GM18526 (cell line): Measurements from ENCODE around the gene KIF18B.

Experiments used
- POLR2A ChIP-seq: IDR thresholded peaks from 3 replicates; pipeline ENCODE4 v1.6.1; 2011; ENCODE audit not compliant: insufficient read length; ENCODE audit errors: extremely low read depth

KIF18B gene

GRCh38 chr17:44919885-44920564, 27.5 kb downstream of the KIF18B start:
- no peak for TF ChIP-seq POLR2A

GRCh38 chr17:44919411-44919810, 28.2 kb downstream of the KIF18B start:
- TF ChIP-seq POLR2A: no peak

GRCh38 chr17:44918006-44918405, 29.6 kb downstream of the KIF18B start:
- TF ChIP-seq POLR2A: no peak

DNA sequence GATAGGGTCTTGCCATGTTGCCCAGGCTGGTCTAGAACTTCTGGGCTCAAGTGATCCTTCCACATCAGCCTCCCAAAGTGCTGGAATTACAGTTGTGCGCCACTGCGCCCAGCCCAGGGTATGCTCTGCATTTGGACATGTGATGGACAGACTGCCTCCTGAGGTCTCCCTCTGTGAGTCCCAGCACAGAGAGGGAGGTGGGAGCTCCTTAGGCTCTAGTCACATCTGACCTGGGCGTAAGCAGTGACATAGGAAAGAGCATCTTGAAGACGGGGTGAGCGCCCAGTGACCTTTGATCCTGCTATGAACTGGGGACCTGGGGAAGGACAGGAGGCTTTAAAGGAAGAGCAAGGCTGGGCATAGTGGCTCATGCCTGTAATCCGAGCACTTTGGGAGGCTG, 30.1 kb downstream of the KIF18B start:
- TF ChIP-seq POLR2A: no peak

DNA sequence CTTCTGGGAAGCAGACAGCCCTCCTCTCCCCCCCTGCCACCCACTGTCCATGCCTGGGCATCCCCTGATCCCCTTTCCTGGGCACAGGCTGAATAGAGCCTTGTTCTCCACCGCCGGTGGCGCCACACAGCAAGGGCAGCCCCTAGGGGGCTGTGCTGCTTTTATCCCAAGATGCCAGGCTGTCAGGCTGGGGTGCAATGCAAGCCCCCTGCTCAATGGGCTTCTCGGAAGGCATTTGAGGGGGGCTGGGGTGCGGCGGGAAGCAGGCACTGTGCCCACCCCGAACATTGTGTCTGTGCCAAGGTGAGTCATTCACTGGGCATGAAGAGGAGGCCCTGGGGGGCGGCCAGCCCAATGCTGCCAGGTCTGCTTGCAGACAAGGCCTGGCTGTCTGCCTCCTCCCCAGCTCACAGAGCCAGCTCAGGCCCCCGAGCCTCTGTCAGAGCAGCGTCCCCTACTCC, 30.8 kb downstream of the KIF18B start:
- no peak for TF ChIP-seq POLR2A

DNA sequence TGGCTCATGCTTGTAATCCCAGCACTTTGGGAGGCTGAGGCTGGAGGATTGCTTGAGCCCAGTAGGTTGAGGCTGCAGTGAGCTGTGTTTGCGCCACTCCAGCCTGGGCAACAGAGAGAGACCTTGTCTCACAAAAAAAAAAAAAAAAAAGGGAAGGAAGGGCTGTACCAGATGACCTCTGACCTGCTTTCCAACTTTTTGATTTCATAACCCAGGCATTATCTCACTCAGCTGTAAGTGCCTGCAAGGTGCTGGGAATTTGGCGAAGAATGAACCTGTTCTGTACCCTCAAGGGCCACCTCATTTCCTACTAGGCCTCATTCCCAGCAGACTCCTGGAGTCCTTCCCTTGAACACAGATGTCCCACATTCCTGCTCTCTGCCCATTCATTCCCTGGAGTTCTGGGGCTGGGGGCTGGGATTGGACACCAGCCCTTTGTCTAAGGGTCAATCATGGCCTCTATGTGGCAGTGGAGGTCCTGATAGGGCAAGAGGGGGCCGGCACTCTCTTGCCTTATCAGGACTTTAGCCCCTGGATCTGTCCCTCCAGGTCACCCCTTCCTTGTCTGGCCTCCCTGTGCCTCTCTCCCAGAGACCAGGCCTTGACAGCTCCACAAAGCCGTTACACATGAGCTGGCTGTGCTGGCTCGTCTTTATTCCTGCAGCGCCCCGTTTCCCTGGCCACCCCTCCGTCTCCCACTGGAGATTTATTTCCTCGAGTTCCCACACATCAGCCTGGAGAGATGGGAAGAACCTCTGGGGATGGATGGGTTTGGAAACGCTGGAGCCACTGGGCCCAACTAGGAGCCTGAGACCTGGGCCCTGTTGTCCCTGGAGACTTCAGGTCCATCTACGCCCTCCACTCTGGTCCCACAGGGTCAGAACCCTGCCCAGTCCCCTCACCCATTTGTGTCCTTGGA, 31.5 kb downstream of the KIF18B start:
- TF ChIP-seq POLR2A: no peak

DNA sequence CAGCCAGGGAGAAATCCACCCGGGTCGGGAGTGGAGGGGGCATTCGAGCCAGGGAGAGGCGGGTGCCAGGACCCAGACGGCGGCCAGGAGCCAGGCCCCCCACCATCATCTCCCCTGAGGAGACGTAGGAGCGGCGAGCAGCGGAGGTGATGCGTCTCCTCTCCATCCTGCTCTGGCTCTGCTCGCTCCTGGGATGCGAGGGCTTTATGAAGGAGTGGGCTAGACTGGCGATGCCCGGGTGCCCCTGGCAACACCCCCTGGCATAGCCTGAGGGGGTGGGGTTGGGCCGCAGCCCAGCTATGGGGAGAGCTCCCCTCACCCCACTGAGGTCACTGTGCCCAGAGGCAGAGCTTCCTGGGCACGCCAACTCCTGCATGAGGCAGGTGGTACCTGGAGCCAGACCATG, 32.2 kb downstream of the KIF18B start, which contains the start of gene GFAP:
TSS of gene GFAP (minus strand) at position 180 of the 406 bp plus-strand sequence. CDS start at position 166, 14 bp downstream.
- TF ChIP-seq POLR2A: no peak

GRCh38 chr17:44914698-44915271, 32.8 kb downstream of the KIF18B start:
- no peak for TF ChIP-seq POLR2A

GRCh38 chr17:44914148-44914547, 33.4 kb downstream of the KIF18B start:
- TF ChIP-seq POLR2A: no peak

- TF ChIP-seq POLR2A: no peak
Observed at GRCh38 chr17:44913676-44914075, 33.9 kb downstream of the KIF18B start.

DNA sequence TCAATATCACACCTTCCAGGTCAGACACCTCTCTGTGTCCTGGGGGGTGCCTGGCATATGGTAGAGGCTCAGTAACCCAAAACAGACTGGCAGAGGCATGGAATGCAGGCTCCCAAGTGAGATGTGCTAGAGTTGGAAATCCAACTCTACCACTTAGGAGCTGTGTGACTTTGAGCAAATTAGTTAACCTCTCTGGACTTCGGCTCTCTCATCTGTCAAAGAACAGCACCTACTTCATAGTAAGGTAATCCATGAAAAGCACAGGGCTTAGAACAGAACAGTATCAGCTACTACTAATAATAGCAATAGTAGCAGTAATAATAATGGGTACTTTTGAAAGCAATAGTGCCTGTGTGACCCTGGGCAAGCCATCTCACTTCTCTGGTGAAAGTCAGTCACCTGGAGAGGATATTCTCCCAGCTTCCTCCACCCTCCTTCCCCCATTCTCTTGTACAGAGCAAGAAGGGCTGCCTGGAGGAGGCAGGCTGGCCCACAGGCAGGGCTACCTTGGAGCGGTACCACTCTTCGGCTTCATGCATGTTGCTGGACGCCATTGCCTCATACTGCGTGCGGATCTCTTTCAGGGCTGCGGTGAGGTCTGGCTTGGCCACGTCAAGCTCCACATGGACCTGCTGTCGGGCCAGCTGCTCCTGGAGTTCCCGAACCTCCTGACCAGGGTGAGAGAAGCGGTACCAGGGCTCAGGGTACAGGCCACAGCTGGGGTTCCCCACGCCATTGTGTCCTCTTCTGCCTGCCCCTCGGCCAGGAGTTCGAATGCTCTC, 34.6 kb downstream of the KIF18B start:
- TF ChIP-seq POLR2A: no peak

DNA sequence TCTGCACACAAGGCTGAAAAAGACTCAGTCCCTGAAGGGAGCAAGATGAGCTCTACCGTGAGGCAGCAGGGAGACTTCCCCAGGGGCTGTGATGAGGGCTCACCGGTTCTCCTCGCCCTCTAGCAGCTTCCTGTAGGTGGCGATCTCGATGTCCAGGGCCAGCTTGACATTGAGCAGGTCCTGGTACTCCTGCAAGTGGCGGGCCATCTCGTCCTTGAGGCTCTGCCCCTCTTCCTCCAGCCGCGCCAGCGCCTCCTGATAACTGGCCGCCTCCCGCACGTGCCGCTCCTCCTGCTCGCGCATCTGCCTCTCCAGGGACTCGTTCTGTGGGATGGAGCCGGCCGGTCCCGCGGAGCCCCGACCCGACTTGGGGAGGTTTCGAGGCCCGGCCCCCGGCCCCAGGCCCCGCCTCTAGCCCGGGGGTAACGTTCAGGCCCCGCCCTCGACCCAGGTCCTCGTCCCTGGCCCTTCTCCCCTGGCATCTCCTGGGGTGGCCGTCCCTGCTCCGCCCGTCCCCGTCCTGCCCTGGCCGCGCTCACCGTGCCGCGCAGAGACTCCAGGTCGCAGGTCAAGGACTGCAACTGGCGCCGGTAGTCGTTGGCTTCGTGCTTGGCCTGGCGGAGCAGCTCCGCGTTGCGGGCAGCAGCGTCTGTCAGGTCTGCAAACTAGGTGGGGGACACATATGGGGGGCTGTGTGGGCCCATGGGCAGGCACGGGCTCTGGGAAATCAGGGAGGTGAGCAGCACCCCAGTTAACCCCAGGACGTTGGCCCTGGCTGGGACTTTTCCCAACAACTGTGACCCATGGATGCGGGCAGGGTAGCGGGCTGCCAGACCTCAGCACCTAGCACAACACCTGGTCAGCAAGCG, 36.2 kb downstream of the KIF18B start:
- no peak for TF ChIP-seq POLR2A

GRCh38 chr17:44910231-44911106, 37.1 kb downstream of the KIF18B start:
- no peak for TF ChIP-seq POLR2A
